Measurements from ENCODE around the gene PDE4D.

The PDE4D gene

GRCh38 chr5:59746241-59746765 lies 147.2 kb downstream of the PDE4D start:
- peak; percentile 84 for DNase-seq (ENCODE audit: low read depth)
- no peak overlapping the region for H3K4me3 ChIP-seq (ENCODE audit: low read length)
- peak; percentile 38 for TF ChIP-seq CTCF (conservative IDR thresholded peaks at IDR 0.05; ENCODE audit: low read length)

- peak; percentile 80 for DNase-seq (ENCODE audit: low read depth)
- peak overlapping the region; percentile 9; the same call in 1 of the 2 replicates for H3K4me3 ChIP-seq (ENCODE audit: low read length)
Observed at GRCh38 chr5:59745415-59745863, 148.1 kb downstream of the PDE4D start.

GRCh38 chr5:59744531-59744992 lies 149.0 kb downstream of the PDE4D start:
- DNase-seq (ENCODE audit: low read depth): peak; percentile 38

More at GRCh38 chr5:59745415-59745863, 148.1 kb downstream of the PDE4D start:
- TF ChIP-seq CTCF (conservative IDR thresholded peaks at IDR 0.05; ENCODE audit: low read length): no peak

GRCh38 chr5:59741599-59741998 lies 151.9 kb downstream of the PDE4D start:
- no peak overlapping the region for H3K4me3 ChIP-seq (ENCODE audit: low read length)
- TF ChIP-seq CTCF (conservative IDR thresholded peaks at IDR 0.05; ENCODE audit: low read length): no peak
- no peak for DNase-seq (ENCODE audit: low read depth)

More at GRCh38 chr5:59744531-59744992, 149.0 kb downstream of the PDE4D start:
- no peak for TF ChIP-seq CTCF (conservative IDR thresholded peaks at IDR 0.05; ENCODE audit: low read length)
- H3K4me3 ChIP-seq (ENCODE audit: low read length): no peak overlapping the region

GRCh38 chr5:59738024-59738423 lies 155.5 kb downstream of the PDE4D start:
- DNase-seq (ENCODE audit: low read depth): no peak
- no peak overlapping the region for H3K4me3 ChIP-seq (ENCODE audit: low read length)
- no peak for TF ChIP-seq CTCF (conservative IDR thresholded peaks at IDR 0.05; ENCODE audit: low read length)

GRCh38 chr5:59732806-59733205 lies 160.7 kb downstream of the PDE4D start:
- TF ChIP-seq CTCF (conservative IDR thresholded peaks at IDR 0.05; ENCODE audit: low read length): no peak
- DNase-seq (ENCODE audit: low read depth): no peak

GRCh38 chr5:59732301-59732700 lies 161.2 kb downstream of the PDE4D start:
- no peak for DNase-seq (ENCODE audit: low read depth)
- no peak overlapping the region for H3K4me3 ChIP-seq (ENCODE audit: low read length)
- no peak for TF ChIP-seq CTCF (conservative IDR thresholded peaks at IDR 0.05; ENCODE audit: low read length)

More at GRCh38 chr5:59732806-59733205, 160.7 kb downstream of the PDE4D start:
- H3K4me3 ChIP-seq (ENCODE audit: low read length): no peak overlapping the region

Measured in AG10803 (cell line).